ENCODE data around the gene PEPD.
"Not testable (repeated sequence)": the region's sequence is repeated elsewhere in the genome, so short reads cannot be mapped to it uniquely, and the experiment has no call there.

Gene PEPD

DNA sequence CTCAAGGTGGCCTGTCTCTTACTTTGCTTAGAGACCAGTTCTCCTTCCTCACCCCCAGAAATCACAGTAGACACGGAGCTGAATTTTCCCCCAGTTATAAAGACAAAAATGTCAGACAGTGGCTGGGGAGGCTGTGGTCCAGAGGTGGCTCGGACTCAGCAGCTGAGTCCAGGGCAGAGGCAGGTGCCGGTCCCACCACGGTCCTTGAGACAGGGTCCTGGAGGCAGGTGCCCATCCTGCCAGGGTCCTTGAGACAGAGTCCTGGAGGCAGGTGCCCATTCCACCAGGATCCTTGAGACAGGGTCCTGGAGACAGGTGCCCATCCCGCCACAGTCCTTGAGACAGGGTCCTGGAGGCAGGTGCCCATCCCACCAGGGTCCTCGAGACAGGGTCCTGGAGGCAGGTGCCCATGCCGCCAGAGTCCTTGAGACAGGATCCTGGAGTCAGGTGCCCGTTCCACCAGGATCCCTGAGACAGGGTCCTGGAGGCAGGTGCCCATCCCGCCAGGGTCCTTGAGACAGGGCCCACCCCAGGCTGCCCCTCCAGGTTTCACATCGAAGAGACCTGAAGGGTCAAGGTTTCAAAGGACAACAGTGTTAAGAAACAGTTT is 23.1 kb downstream of the PEPD start:
- no peak for DNase-seq (ENCODE audit: low read depth in 2 of 2)

DNA sequence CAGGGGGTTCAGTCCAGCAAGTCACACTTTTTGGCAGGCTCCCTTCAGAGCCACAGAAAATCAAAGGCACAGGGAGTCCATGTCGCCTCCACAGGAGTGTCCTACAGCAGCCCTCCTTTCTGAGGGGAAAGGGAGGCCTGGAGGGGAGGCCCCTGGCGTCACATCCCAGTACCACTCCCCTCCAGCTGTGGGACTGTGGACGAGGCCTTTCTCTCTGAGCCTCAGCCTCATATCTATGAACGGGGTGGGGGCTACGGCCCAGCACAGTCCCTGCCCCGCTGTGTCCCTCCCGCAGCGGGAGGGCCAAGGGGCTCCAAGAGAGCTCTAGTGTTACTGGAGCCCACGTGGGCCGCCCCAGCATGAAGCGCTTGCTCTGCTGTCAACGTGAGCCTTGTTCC is 23.8 kb downstream of the PEPD start:
- DNase-seq (ENCODE audit: low read depth in 2 of 2): no peak

DNA sequence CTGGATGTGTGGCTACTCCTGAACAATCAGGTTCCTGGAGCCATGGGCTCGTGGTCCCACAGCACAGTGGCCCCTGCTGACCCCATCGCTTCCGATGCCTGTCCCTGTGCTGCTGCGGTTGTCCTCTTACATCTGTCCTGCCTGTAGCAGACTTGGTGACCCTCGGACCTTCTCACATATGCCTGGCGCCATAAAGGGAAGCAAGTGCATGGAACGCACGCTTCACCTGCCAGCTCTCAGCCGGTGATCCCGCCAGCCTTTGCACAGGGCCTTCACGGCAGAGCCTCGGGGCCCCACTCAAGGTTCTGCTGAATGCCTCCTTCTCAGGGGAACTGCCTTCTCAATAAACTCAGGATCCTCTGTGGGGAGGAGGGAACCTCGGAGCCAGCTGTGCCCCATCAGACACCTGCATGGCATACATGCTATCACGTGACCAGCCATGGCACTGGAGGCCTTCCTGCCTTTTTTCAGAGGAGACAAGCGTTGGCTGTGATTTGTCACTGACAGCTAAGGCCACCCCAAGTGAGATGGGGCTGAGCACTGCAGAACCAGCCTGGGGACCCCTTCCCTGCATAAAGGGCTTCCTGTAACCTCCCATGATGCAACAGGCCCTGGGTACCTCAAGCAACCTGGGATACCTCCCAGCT is 24.3 kb downstream of the PEPD start:
- DNase-seq (ENCODE audit: low read depth in 2 of 2): no peak

DNA sequence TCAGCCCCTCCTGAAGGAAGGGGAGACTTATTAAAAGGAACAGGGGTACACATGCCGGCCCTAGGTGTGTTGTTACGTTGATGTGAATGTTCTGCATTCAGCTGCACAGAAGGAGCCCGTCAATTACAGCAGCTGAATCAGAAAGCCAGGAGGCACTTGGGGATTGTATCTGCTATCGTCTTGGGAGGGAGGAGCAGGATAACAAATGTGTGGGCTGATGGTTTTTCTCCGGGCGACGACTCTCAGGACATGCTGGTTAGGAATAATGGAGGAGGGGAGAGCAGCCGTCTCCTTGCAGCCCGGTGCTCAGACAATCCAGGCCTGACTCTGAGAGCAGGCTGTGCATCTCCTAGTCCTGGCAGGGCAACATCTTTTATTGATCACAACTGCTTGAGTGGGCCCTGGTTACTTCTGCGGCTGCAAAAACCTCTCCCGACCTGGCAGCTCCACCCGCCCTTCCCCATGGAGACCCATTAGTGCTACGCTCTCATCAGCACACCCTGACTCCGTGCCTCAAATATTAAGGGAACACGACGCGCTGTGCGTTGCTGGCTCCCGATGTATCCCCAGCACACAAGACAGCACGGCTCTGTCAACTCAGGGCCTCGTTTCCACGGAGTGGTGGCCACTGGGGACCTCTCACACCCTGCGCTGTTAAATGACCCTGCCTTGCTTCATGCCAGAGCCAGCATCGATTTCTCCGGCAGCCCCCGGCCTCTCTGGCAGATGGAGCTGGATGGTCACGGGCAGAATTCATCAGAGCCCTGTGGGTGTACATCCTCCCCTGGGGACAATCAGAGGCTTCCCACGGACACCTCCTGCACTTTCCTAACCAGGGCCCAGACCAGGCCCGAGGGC is 25.3 kb downstream of the PEPD start:
- no peak for DNase-seq (ENCODE audit: low read depth in 2 of 2)

DNA sequence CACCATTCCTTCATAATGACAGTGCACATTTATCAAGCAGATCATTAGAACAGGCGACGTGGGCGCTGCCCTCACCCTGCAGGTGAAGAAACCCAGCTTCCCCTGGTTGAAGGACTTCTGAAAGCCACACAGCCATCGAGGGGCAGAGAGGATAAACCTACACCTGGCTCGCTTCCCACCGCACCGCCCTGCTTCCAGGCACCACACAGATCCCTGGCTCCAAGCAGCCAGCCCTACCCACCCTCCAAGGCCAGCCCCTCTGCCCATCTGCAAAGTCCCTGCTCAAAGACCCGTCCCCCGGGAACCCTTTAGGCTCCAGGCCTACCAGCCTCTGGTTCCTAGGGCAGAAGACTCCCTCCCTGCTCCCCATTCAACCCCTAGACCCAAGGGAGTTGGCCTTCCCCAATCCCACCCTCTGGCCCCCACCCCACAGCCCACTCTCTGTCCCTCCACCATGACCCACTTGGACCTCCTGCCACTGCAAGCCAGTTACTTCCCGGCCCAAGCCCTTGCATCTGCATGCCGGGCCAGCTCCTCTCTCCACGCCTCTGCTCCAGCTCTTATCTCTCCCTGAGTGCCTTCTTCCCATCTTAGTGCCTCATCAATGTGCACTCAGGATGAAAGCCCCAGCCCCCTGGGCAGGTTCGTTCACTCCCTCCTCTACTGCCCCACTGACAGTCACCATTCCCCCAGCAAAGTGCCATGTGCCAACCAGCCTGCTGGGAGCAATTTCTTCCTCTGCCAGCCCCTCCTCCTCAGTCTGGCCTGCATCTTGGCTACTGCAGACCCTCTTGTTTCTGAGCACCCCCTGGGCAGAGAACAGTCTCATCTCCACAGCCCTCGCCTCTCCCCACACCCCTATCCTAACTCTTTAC is 28.0 kb downstream of the PEPD start:
- no peak for DNase-seq (ENCODE audit: low read depth in 2 of 2)

DNA sequence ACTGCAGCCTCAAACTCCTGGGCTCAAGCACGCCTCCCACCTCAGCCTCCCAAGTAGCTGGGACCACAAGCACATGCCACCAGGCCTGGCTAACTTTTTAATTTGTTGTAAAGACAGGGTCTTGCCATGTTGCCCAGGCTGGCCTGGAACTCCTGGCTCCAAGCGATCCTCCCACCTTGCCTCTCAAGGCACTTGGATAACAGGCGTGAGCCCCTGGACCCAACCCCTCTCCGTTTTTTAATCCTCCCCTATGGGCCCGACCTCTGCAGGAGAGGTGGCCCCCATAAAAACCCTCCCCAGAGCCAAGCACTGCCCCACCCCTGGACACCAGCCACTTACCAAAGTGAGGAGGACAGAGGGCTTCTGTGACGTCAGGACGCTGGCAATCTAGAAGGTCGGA is 28.6 kb downstream of the PEPD start:
- DNase-seq (ENCODE audit: low read depth in 2 of 2): no peak

DNA sequence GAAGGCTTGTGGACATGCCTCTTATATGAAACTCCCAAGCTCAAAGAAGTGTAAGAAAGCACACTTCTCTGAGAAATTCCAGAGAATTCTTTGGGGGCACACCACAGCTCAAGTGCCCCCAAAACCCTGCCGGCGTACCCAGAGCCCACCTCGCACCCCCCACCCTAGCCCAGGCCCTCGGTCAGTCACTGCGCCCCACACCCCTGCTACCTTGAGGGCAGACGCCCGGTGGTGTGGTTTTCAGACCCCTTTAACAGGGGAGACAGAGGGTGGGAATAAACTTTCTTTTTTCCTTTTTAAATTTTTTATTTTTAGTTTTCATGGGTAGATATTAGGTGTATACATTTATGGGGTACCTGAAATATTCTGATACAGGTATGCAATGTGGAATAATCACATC is 29.5 kb downstream of the PEPD start:
- DNase-seq (ENCODE audit: low read depth in 2 of 2): no peak

DNA sequence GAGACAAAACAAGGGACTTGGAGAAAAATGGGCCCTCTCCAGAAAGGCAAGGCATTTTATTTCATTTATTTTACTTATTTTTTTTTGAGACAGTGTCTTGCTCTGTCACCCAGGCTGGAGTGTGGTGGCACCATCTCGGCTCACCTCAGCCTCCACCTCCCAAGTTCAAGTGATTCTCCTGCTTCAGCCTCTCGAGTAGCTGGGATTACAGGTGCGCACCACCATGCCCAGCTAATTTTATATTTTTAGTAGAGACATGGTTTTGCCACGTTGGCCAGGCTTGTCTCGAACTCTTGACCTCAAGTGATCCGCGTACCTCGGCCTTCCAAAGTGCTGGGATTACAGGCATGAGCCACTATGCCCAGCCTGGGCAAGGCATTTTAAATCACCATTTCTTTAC is 31.0 kb downstream of the PEPD start:
- DNase-seq (ENCODE audit: low read depth in 2 of 2): not testable (repeated sequence)

DNA sequence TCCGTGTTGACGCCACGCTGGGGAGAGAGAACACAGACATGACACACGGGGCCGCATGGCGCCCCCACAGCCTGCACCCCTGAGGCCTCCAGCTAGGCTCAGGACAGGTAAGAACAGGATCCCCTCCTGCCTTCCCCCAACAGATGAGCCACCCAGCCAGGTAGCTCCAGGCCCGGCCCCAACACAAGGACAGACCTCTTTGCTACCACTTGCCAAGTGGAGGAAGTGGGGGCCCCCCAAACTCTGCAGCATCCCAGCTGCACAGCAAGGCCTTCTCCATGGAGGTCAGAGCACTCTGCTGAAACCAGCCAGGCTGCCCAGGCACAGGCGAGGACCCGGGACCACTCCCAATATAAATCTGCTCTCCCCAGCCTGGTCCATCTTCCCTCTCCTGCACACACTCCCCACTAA is 31.5 kb downstream of the PEPD start:
- no peak for DNase-seq (ENCODE audit: low read depth in 2 of 2)

DNA sequence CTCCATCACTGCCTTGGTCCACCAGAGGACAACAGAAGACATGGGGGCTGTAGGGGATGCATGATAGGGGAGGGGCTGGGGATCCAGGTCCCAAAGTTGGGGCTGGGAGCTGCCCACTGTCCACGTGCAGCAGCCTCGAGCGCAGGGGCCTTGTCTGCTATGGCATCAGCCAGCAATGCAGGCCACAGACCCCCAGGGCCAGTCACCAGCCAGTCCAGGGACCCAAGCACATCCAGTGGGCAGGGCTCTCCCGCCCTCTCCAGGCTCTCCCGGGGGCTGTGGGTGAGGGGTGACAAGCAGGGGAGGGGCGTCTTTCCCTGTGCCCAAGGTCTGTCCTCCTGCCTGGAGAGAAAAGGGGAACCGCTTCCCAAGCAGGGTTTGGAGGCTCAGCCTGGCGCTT is 32.8 kb downstream of the PEPD start:
- no peak for DNase-seq (ENCODE audit: low read depth in 2 of 2)

DNA sequence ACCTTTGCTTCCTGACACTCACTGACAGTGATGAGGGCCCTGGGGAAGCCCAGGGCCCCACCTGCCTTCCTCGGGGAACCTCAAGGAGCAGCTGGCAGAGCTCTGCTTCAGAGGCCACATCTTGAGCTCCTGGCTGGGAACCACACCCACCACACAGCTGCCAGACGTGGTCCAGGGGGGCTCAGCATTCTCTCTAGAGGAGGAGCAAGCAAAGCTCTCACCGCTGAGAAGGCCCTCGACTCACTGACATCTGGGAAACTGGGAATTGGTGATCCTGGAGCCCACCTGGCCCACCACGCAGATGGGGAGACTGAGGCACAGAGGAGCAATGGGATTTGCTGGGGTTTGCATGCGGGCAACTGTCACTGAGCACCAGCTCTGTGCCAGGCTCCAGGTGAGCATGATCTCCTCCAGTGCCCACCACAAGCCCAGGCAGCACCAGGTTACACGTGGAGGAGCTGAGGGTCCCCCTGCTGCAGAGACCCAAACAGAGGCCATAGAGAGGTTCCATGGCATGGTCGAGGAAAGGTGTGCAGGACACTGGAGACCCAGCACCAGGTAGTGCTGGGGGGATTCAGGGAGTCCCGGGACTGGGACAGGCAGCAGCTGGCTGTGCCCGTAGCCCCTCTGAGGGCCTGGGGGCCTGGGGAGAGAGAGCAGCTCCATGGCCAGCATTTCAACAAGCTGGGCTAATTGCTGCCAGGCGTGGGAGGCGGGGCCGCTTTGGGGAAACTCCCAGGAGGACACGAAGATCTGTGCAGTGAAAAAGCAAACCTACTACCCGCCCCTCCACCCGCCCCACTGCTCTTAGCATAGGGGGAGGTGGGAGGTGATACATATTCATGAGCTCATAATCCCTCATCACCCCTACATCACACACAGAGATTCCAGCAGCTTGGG is 33.4 kb downstream of the PEPD start:
- DNase-seq (ENCODE audit: low read depth in 2 of 2): no peak

DNA sequence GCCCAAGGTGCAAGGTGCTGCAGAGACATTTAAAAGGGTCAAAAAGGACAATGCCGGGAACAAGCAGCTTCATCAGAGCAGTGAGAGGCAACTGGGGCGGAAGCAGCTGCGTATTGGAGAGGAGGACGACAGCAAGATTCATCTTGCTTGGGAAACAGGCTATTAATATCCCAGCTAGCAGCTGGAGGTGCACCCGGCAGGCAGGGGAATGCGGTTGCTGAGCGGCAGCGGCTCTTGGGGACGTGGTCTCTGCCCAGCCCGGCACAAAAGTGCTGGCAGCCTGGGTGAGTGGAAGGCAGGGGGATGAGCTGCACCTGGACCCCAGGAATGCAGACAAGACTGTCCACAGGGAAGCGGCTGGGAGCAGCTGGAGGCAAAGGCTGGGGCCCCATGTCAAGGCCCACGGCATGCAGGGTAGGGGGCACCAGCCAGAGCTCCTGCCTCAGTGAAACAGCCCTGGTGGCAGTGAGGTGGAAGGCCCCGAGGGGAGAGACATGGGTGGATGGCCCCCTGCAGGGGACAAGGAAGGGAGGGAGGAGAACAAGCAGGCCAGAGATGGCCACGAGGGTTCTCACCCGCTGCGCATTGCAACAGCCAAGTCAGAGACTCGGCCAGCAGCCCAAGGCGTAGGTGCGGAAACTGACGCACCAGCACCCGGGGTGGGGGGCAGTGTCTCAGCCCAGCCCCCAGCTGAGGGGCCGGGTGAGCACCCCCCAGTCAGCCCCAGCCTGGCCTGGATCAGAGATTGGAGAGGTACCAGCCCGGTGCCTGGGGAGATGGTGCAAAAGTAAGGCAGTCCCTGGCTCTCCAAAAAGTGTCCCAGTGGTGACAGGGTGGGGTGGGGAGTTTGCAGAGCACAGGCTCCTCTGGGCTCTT is 34.4 kb downstream of the PEPD start:
- no peak for DNase-seq (ENCODE audit: low read depth in 2 of 2)

DNA sequence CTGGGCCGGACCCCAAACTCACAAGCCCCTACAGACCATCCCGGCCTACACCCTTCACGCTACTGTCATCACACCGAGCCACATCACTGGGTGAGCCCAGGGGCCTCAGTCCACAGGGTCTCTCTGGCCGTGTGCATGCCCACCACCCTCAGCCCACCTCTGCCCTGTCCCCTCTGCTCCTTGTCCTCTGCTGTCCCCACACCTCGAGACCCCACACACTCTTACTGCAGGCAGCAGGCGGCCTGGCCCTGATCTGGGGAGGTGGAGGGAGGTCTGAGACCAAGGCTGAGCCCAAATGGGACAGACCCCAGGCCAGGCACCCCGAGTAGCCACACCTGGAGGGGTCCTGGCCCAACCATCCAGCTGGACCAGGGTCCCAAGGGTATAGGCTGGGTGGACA is 35.2 kb downstream of the PEPD start:
- no peak for DNase-seq (ENCODE audit: low read depth in 2 of 2)

DNA sequence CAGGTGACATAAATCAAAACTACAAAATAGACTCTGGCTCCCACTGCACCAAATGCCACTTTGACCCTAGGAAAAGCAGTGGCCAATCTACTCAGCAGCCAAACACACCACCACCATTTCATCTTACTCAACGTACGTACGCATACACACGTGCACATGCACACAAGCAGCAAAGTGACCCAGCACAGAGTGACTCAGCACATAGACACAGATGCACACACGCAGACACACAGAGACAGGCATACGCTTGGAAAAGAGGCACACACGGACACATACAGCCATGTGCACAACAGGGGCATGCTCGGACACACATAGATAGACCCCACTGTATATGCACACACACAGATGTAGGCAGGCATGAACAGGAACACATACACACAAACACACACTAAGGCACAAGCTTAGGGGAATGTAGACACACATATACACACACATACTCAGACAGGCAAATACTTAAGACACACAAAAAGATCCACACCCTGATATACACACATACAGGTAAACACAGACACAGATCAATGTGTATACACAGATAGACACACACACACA is 37.3 kb downstream of the PEPD start:
- DNase-seq (ENCODE audit: low read depth in 2 of 2): no peak

DNA sequence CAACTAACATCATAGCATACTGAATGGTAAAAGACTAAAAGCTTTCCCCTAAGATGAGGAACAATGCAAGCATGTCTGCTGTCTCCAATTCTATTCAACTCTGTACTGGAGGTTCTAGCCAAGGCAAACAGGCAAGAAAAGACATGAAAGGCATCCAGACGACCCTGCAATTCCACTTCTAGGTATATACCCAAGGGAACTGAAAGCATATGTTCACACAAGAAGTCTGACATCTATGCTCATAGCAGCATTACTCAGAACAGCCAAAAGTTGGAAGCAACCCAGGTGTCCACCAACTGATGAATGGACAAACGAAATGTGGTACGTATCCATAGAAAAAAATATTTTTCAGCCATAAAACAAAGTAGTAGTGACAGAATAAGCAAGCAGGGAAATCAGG is 39.1 kb downstream of the PEPD start:
- DNase-seq (ENCODE audit: low read depth in 2 of 2): no peak

DNA sequence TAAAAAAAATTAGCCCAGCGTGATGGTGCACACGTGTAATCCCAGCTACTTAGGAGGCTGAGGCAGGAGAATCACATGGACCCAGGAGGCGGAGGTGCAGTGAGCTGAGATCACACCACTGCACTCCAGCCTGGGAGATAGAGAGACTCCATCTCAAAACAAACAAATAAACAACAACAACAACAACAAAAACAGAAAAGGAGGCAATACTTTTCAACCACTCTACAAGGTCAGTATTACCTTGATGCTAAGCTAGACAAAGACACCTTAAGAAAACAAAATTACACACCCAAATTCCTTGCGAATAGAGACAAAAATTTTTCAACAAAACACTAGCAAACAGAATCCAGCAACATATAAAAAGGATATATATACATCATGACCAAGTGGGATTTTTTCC is 39.7 kb downstream of the PEPD start:
- DNase-seq (ENCODE audit: low read depth in 2 of 2): no peak

DNA sequence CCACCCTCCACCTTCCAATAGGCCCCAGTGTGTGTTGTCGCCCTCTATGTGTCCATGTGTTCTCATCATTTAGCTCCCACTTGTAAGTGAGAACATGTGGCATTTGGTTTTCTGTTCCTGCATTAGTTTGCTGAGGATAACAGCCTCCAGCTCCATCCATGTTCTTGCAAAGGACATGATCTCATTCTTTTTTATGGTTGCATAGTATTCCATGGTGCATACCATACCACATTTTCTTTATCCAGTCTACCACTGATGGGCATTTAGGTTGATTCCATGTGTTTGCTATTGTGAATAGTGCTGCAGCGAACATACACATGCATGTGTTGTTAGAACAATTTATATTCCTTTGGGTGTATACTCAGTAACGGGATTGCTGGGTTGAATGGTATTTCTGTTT is 42.0 kb downstream of the PEPD start:
- not testable (repeated sequence) for DNase-seq (ENCODE audit: low read depth in 2 of 2)

DNA sequence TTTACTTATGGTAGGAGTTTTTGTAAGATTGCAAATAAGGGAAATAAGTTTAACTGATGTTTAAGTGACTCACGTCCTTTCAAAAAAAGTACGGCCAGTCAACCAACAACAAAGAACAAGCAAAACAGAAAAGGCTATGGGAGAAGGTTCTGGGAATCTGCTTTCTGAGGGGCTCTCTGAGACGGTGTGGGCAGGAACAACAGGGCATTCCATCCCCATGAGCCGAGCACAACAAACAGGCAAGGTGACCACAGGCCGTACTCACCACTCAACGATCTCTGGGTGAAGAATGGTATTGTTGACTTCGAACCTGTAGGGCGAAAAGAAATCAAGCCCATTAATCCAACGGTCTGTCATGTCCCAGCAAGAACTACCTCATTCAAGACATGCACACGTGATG is 43.8 kb downstream of the PEPD start:
- no peak for DNase-seq (ENCODE audit: low read depth in 2 of 2)

DNA sequence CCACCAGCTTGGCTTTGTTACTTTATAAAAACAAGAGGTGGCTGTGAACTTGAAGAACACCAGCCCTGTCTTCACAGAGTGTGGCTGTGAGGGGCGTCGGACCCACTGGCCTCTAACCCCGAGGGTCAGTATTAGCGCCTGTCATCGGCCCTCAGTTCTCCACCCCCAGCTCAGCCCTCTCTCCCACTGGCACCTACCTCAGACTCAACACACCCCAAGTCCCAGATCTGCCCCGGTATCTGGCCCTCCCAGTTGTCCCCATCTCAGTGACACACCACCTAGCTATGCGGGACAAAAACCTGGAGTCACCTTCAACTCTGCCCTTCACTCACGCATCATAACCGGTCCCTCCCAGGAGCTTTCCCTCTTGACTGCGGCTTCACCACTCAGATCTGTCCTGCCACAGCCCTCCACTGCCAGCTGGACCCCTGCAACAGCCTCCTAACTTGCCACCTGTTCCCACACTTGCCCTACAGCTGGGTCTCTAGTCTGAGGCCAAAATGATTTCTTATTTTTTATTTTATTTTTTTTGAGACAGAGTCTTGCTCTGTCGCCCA is 45.4 kb downstream of the PEPD start:
- DNase-seq (ENCODE audit: low read depth in 2 of 2): no peak
